Measurements from ENCODE around the gene CS.
"Not testable (repeated sequence)": the region's sequence is repeated elsewhere in the genome, so short reads cannot be mapped to it uniquely, and the experiment has no call there.

- not testable (repeated sequence) for TF ChIP-seq CTCF, EZH2, EZH2phosphoT487 (IDR thresholded peaks at IDR 0.05)
These were observed 34.0 kb downstream of the CS start for GRCh38 chr12:56266068-56266692.

All from neural progenitor cell (in vitro differentiated cells).